ENCODE measurements around the gene NF2.

DNA sequence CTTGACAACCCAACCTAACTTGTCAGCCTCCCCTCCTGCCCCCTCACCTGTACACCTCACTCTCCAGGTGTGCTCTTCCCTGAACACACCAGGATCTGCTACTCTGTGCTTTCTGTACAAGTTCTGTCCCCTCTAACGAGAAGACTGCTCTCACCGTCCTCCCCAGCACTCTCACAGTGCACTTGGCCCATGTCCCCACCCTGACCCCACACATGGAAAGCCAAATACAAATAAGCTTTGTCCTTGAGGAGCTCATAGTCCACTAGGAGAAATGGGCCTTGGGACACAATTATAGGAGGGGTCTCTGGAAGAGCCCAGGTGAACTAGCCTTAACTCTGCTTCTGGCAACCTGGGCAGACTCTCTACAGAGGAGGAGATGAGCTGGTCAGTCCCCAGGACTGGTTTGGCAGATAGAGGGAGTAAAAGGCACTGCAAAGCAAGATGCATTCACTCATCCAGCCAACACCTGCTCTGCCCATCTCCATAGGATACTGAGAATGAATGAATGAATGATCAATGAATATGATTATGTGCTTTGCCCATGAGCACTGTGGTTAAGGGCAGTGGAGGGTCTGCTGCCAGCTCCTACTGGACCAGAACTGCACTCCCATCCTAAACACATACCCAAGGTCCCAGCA, 32.4 kb upstream of the NF2 start:
- TF ChIP-seq, protein P1, sequence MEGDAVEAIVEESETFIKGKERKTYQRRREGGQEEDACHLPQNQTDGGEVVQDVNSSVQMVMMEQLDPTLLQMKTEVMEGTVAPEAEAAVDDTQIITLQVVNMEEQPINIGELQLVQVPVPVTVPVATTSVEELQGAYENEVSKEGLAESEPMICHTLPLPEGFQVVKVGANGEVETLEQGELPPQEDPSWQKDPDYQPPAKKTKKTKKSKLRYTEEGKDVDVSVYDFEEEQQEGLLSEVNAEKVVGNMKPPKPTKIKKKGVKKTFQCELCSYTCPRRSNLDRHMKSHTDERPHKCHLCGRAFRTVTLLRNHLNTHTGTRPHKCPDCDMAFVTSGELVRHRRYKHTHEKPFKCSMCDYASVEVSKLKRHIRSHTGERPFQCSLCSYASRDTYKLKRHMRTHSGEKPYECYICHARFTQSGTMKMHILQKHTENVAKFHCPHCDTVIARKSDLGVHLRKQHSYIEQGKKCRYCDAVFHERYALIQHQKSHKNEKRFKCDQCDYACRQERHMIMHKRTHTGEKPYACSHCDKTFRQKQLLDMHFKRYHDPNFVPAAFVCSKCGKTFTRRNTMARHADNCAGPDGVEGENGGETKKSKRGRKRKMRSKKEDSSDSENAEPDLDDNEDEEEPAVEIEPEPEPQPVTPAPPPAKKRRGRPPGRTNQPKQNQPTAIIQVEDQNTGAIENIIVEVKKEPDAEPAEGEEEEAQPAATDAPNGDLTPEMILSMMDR (IDR thresholded peaks at IDR 0.05) = no peak
- TF ChIP-seq EP300 (IDR thresholded peaks at IDR 0.05) (no peak), POLR2A (IDR thresholded peaks at IDR 0.05) (no peak)
